IMR-90 (cell line): Measurements from ENCODE around the gene CORO1A. TPM values are rescaled to one million over a fixed set of nuclear protein-coding genes. Genes with fewer than 3 reads are reported as not detected.

Experiments
- ATAC-seq: fragments of 200-7000 bp; cut with Tn5 transposase; 2 replicates; pipeline ENCODE4 v1.9.1; 2020; ENCODE audit warnings: low read depth, mild to moderate bottlenecking, moderate library complexity
- BruUV-seq: library from RNA; stranded (reverse); fragments of 400-500 nt; replicated peaks from 2 replicates; lab custom pipeline; 2021; lab: Mats Ljungman, UMichigan
- CTCF ChIA-PET: fragments of 300-600 bp; formaldehyde crosslinking; extraction: SDS; loops from one replicate; lab custom pipeline; 2021; ENCODE audit warnings: antibody characterized with exemption; lab: Yijun Ruan, JAX
- POLR2A ChIA-PET: fragments of 300-600 bp; sonication (Branson Sonifier 250); formaldehyde crosslinking; loops from one replicate; lab custom pipeline; 2022; ENCODE audit warnings: antibody characterized with exemption; ENCODE audit not compliant: unreplicated experiment; lab: Charles Lee
- DNase-seq: peaks from one replicate; pipeline ENCODE4 v3.0.0; 2013
- H2AFZ ChIP-seq: replicated peaks from 2 replicates; pipeline ENCODE3; 2013; ENCODE audit warnings: low read length, mild to moderate bottlenecking; ENCODE audit not compliant: poor library complexity
- H2AK5ac ChIP-seq: 2 replicates; pipeline ENCODE4 v1.6.1; 2013; ENCODE audit warnings: low read depth, low read length, inconsistent platforms
- H2AK9ac ChIP-seq: replicated peaks from 2 replicates; pipeline ENCODE3; 2013; ENCODE audit warnings: mild to moderate bottlenecking, low read depth, low read length, moderate library complexity; ENCODE audit not compliant: poor library complexity
- H2BK120ac ChIP-seq: 2 replicates; pipeline ENCODE4 v1.6.1; 2013; ENCODE audit warnings: low read depth, low read length, inconsistent platforms
- H2BK15ac ChIP-seq: 3 replicates; pipeline ENCODE4 v1.6.1; 2013; ENCODE audit warnings: low read depth, low read length, inconsistent platforms
- H2BK20ac ChIP-seq: 2 replicates; pipeline ENCODE4 v1.6.1; 2013; ENCODE audit warnings: low read depth, mild to moderate bottlenecking, inconsistent platforms, low read length, moderate library complexity
- H2BK5ac ChIP-seq: 2 replicates; pipeline ENCODE4 v1.6.1; 2013; ENCODE audit warnings: mild to moderate bottlenecking, low read depth, low read length, inconsistent platforms; ENCODE audit not compliant: poor library complexity, severe bottlenecking
- H3K14ac ChIP-seq: replicated peaks from 2 replicates; pipeline ENCODE4 v1.6.1; 2013; ENCODE audit warnings: low read depth, low read length, inconsistent platforms
- H3K18ac ChIP-seq: 2 replicates; pipeline ENCODE4 v1.6.1; 2013; ENCODE audit warnings: low read depth, low read length, control low read depth
- H3K23ac ChIP-seq: 2 replicates; pipeline ENCODE4 v1.6.1; 2013; ENCODE audit warnings: low read depth, low read length, inconsistent platforms
- H3K27ac ChIP-seq: 2 replicates; pipeline ENCODE4 v1.5.1; 2013; ENCODE audit warnings: mild to moderate bottlenecking, control low read depth, low read length; ENCODE audit not compliant: insufficient read depth
- H3K27me3 ChIP-seq: 2 replicates; pipeline ENCODE4 v1.6.1; 2013; ENCODE audit warnings: low read length; ENCODE audit not compliant: control insufficient read depth, insufficient read depth
- H3K36me3 ChIP-seq: 2 replicates; pipeline ENCODE4 v1.6.1; 2013; ENCODE audit warnings: low read length, mixed read lengths; ENCODE audit not compliant: control insufficient read depth, insufficient read depth
- H3K4ac ChIP-seq: 2 replicates; pipeline ENCODE4 v1.6.1; 2013; ENCODE audit warnings: low read depth, low read length, inconsistent platforms
- H3K4me1 ChIP-seq: 2 replicates; pipeline ENCODE4 v1.6.1; 2013; ENCODE audit warnings: low read length, mixed read lengths; ENCODE audit not compliant: control insufficient read depth, insufficient read depth
- H3K4me2 ChIP-seq: 2 replicates; pipeline ENCODE4 v1.6.1; 2013; ENCODE audit warnings: low read depth, mild to moderate bottlenecking, control low read depth, low read length, moderate library complexity
- H3K4me3 ChIP-seq: 2 replicates; pipeline ENCODE4 v1.5.1; 2013; ENCODE audit warnings: low read depth, mild to moderate bottlenecking, control low read depth, low read length, moderate library complexity; ENCODE audit not compliant: insufficient read depth
- H3K56ac ChIP-seq: 2 replicates; pipeline ENCODE4 v1.6.1; 2013; ENCODE audit warnings: low read length, inconsistent platforms; ENCODE audit not compliant: insufficient read depth; ENCODE audit errors: extremely low read depth
- H3K79me1 ChIP-seq, 2 experiments: 2 replicates each; pipeline ENCODE4 v1.6.1; 2013; ENCODE audit warnings: low read length in 2 of 2, inconsistent platforms in 1 of 2, low read depth in 1 of 2
- H3K9ac ChIP-seq: 2 replicates; pipeline ENCODE4 v1.6.1; 2013; ENCODE audit warnings: low read depth, low read length, control low read depth
- H3K9me1 ChIP-seq: 2 replicates; pipeline ENCODE4 v1.6.1; 2013; ENCODE audit warnings: low read length, inconsistent platforms; ENCODE audit not compliant: insufficient read depth
- H3K9me3 ChIP-seq: 2 replicates; pipeline ENCODE4 v1.6.1; 2013; ENCODE audit warnings: low read length; ENCODE audit not compliant: control insufficient read depth, insufficient read depth
- H4K20me1 ChIP-seq: 2 replicates; pipeline ENCODE4 v1.6.1; 2013; ENCODE audit warnings: low read length, inconsistent platforms; ENCODE audit not compliant: insufficient read depth
- H4K5ac ChIP-seq: 2 replicates; pipeline ENCODE4 v1.6.1; 2013; ENCODE audit warnings: mild to moderate bottlenecking, low read depth, low read length, control low read depth
- H4K8ac ChIP-seq, 2 experiments: 2 replicates each; pipeline ENCODE4 v1.6.1; 2013; ENCODE audit warnings: low read depth in 2 of 2, low read length in 2 of 2, control low read depth in 1 of 2, inconsistent platforms in 1 of 2
- H4K91ac ChIP-seq: 2 replicates; pipeline ENCODE4 v1.6.1; 2013; ENCODE audit warnings: low read depth, low read length, inconsistent platforms; ENCODE audit not compliant: insufficient read depth
- FOS ChIP-seq: fragments of 150-350 bp; IDR thresholded peaks from 2 replicates; pipeline ENCODE4 v1.6.1; 2016; ENCODE audit warnings: low read depth, low read length
- MXI1 ChIP-seq: IDR thresholded peaks from 2 replicates; pipeline ENCODE4 v1.6.1; 2012; ENCODE audit warnings: low read depth, mild to moderate bottlenecking, low read length, moderate library complexity, borderline replicate concordance
- SMC3 ChIP-seq: fragments of 150-350 bp; IDR thresholded peaks from 2 replicates; pipeline ENCODE4 v1.6.1; 2016; ENCODE audit warnings: low read depth, mild to moderate bottlenecking, antibody characterized with exemption, low read length, moderate library complexity
- WGBS, 2 experiments: methylation state at CpG; one replicate each; pipeline versions ENCODE4 v1.1.5 to v1.1.7; 2013; ENCODE audit warnings: missing lambda C conversion rate in 2 of 2; ENCODE audit not compliant: insufficient read length in 1 of 2; ENCODE audit errors: extremely low coverage in 2 of 2; 5-methylcytosine and 5-hydroxymethylcytosine counted together
- dilution Hi-C: fragments of 300-500 bp; cut with HindIII; formaldehyde crosslinking; loops from one replicate; pipeline ENCODE4 v1.14.3; 2018; ENCODE audit warnings: low sequenced_read_pairs; ENCODE audit not compliant: unreplicated experiment
- in situ Hi-C: fragments of 300-500 bp; cut with MboI; formaldehyde crosslinking; loops from 3 replicates; pipeline ENCODE4 v1.14.3; 2019; ENCODE audit warnings: low sequenced_read_pairs, inconsistent platforms, mixed read lengths
- intact Hi-C: fragments of 100-400 bp; cut with micrococcal nuclease; formaldehyde crosslinking; loops from 2 replicates; pipeline ENCODE4 v1.10.0; 2022
- polyA plus RNA-seq, 3 experiments: library from polyadenylated mRNA; depleted of rRNA; stranded (reverse); fragments of >200 nt; gene quantifications; 2 replicates each; pipeline ENCODE4 v1.2.3, GENCODE V29; 2012; ENCODE audit warnings: low replicate concordance in 1 of 3
- total RNA-seq: library from RNA; depleted of rRNA; stranded (reverse); fragments of >200 nt; gene quantifications from 2 replicates; pipeline ENCODE4 v1.2.3, GENCODE V29; 2012

CORO1A gene
- total and polyA plus RNA-seq, 2 of the 4 experiments (the other 2 are of a cell fraction): 7.2 to 13.2 TPM

GRCh38 chr16:30149250-30149930 is 34.0 kb upstream of the CORO1A start:
- no peak for ATAC-seq

More at GRCh38 chr16:30149250-30149930, 34.0 kb upstream of the CORO1A start:
- Histone ChIP-seq H3K79me1 (no peaks in the 10 kb centered on the region), H2BK20ac (no peak overlapping the region), H2BK15ac (no peak overlapping the region), H3K27me3 (no peaks in the 10 kb centered on the region; the same call in none of the 2 replicates), H4K5ac (no peak overlapping the region), H2AK9ac (no peak overlapping the region), H3K56ac (no peak overlapping the region), H3K9me3 (peaks cover 10% of the 10 kb centered on the region), H3K27ac (no peak overlapping the region), H3K36me3 (no peaks in the 10 kb centered on the region), H3K9ac (no peak overlapping the region), H4K20me1 (no peaks in the 10 kb centered on the region), H4K8ac (no peak overlapping the region), H2BK120ac (no peak overlapping the region), H2AFZ (no peak overlapping the region), H3K14ac (no peak overlapping the region), H3K18ac (no peak overlapping the region), H3K4me2 (no peak overlapping the region), H3K4me3 (no peak overlapping the region), H3K4me1 (no peaks in the 10 kb centered on the region), H3K23ac (no peak overlapping the region), H3K9me1 (no peaks in the 10 kb centered on the region), H2AK5ac (no peak overlapping the region), H2BK5ac (no peak overlapping the region), H3K4ac (no peak overlapping the region), H4K91ac (no peak overlapping the region)
- ChIA-PET CTCF (no interaction called here), POLR2A (no interaction called here)
- no TSS peak for BruUV-seq
- intact Hi-C loops (no loop called here), in situ Hi-C loops (no loop called here), dilution Hi-C loops (no loop called here)
- WGBS, 2 experiments: no CpG with 5 or more reads among the region's 5 CpGs
- no peak for DNase-seq
- no peak for TF ChIP-seq SMC3
- TF ChIP-seq FOS: no peak
- no peak for TF ChIP-seq MXI1
